ENCODE results near the gene NEDD4L. TPM values are rescaled to one million over a fixed set of nuclear protein-coding genes. Genes with fewer than 3 reads are reported as not detected.

NEDD4L gene
- total RNA-seq, 1 donor from 2014 or later, result 41.1 TPM

- no peak for TF ChIP-seq CTCF (IDR thresholded peaks at IDR 0.05)
- H3K9me3 Mint-ChIP-seq (ENCODE audit: unreplicated experiment), result no peaks in the 10 kb centered on the region
- peaks cover 14% of the 10 kb centered on the region for H3K4me1 Mint-ChIP-seq (ENCODE audit: unreplicated experiment)
- H3K36me3 Mint-ChIP-seq (ENCODE audit: unreplicated experiment), result no peaks in the 10 kb centered on the region
- no peak overlapping the region for H3K27ac Mint-ChIP-seq (ENCODE audit: unreplicated experiment)
- no peak overlapping the region for H3K4me3 Mint-ChIP-seq (ENCODE audit: unreplicated experiment)
- no peaks in the 10 kb centered on the region for H3K27me3 Mint-ChIP-seq (ENCODE audit: unreplicated experiment)
- DNase-seq (ENCODE audit: extremely low spot score, unreplicated experiment), result no peak
These were observed 255.9 kb downstream of the NEDD4L start for GRCh38 chr18:58299936-58300335.

GRCh38 chr18:58300867-58301266 lies 256.8 kb downstream of the NEDD4L start:
- no peak for TF ChIP-seq CTCF (IDR thresholded peaks at IDR 0.05)
- Mint-ChIP-seq H3K4me1 (ENCODE audit: unreplicated experiment) (peaks cover 14% of the 10 kb centered on the region), H3K4me3 (ENCODE audit: unreplicated experiment) (no peak overlapping the region), H3K9me3 (ENCODE audit: unreplicated experiment) (peaks cover 2% of the 10 kb centered on the region), H3K27me3 (ENCODE audit: unreplicated experiment) (no peaks in the 10 kb centered on the region), H3K36me3 (ENCODE audit: unreplicated experiment) (no peaks in the 10 kb centered on the region), H3K27ac (ENCODE audit: unreplicated experiment) (no peak overlapping the region)
- DNase-seq (ENCODE audit: extremely low spot score, unreplicated experiment), result no peak

- H3K4me3 Mint-ChIP-seq (ENCODE audit: unreplicated experiment), result no peak overlapping the region
- no peak overlapping the region for H3K27ac Mint-ChIP-seq (ENCODE audit: unreplicated experiment)
- TF ChIP-seq CTCF (IDR thresholded peaks at IDR 0.05), result no peak
- peaks cover 7% of the 10 kb centered on the region for H3K9me3 Mint-ChIP-seq (ENCODE audit: unreplicated experiment)
- H3K36me3 Mint-ChIP-seq (ENCODE audit: unreplicated experiment), result no peaks in the 10 kb centered on the region
- H3K4me1 Mint-ChIP-seq (ENCODE audit: unreplicated experiment), result peaks cover 14% of the 10 kb centered on the region
- no peak for DNase-seq (ENCODE audit: extremely low spot score, unreplicated experiment)
- H3K27me3 Mint-ChIP-seq (ENCODE audit: unreplicated experiment), result no peaks in the 10 kb centered on the region
These were observed 258.8 kb downstream of the NEDD4L start for GRCh38 chr18:58302811-58303210.

- Mint-ChIP-seq H3K36me3 (ENCODE audit: unreplicated experiment) (no peaks in the 10 kb centered on the region), H3K9me3 (ENCODE audit: unreplicated experiment) (peaks cover 7% of the 10 kb centered on the region), H3K27me3 (ENCODE audit: unreplicated experiment) (no peaks in the 10 kb centered on the region), H3K4me3 (ENCODE audit: unreplicated experiment) (no peak overlapping the region), H3K4me1 (ENCODE audit: unreplicated experiment) (peaks cover 14% of the 10 kb centered on the region), H3K27ac (ENCODE audit: unreplicated experiment) (no peak overlapping the region)
- DNase-seq (ENCODE audit: extremely low spot score, unreplicated experiment), result no peak
- no peak for TF ChIP-seq CTCF (IDR thresholded peaks at IDR 0.05)
These were observed 259.3 kb downstream of the NEDD4L start for GRCh38 chr18:58303363-58303762.

GRCh38 chr18:58305792-58306191 lies 261.8 kb downstream of the NEDD4L start:
- Mint-ChIP-seq H3K27ac (ENCODE audit: unreplicated experiment) (no peak overlapping the region), H3K36me3 (ENCODE audit: unreplicated experiment) (peaks cover 2% of the 10 kb centered on the region)

More at GRCh38 chr18:58305792-58306191, 261.8 kb downstream of the NEDD4L start:
- TF ChIP-seq CTCF (IDR thresholded peaks at IDR 0.05), result no peak
- peaks cover 7% of the 10 kb centered on the region for H3K4me1 Mint-ChIP-seq (ENCODE audit: unreplicated experiment)
- no peak for DNase-seq (ENCODE audit: extremely low spot score, unreplicated experiment)
- no peak overlapping the region for H3K4me3 Mint-ChIP-seq (ENCODE audit: unreplicated experiment)
- H3K27me3 Mint-ChIP-seq (ENCODE audit: unreplicated experiment), result no peaks in the 10 kb centered on the region
- peaks cover 7% of the 10 kb centered on the region for H3K9me3 Mint-ChIP-seq (ENCODE audit: unreplicated experiment)
